IPS-NIHi7 (cell line): ENCODE results near the gene DCP2.

Experiments
- DNase-seq: peaks from one replicate; pipeline ENCODE4 v3.0.0; 2012; ENCODE audit warnings: mixed read lengths; ENCODE audit errors: extremely low spot score

Gene DCP2

DNA sequence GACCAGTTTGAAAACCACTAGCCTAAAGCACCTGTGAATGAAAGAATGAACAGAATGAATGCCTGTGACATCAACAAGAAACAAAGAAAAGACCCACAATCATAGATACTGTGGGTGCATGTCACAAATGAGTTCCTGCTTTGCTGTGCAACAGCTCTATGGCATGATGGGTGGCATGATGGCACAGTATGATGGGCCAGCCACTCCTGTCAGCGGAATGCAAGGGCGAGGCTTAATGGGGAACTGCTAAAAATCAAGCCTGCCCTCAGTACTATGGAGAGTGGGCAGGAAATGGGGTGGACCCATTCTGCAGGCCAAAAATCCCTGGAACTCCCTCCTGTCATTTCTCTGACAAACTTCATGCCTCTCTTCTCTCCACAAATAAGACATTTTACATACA is 89.0 kb downstream of the DCP2 start:
- no peak for DNase-seq

DNA sequence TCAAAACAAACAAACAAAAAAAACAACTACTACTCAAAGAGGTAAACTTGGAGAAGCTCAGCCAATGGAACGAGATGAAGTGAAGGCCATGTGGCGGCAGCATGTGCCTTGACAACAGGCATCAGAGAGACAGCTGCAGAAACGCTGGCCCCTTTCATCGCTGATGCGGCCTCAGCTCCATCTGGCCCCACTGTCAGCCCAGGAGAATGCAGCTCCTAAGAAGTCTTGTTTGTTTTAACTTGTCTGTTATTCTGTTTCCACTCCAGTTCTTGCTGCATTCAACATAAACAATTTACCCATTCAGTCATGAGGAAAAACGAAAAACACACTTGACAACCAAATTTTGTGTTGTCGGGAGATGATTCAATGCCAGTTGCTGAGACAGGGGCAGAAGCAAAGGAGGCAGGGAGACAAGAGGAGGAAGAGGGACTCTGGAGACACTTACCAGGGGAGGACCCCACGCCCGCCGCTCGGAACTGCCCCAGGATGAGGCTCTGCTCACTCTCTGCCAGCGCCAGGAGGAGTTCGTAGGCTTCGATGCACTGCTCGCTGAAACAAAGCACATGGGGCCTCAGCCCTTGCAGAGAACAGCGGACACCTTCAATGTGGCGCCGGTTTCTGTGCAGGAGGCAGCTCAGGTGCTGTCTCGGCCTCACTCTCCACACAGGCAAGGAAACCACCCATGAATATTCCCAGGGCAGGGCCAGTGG is 91.2 kb downstream of the DCP2 start:
- DNase-seq: no peak

DNA sequence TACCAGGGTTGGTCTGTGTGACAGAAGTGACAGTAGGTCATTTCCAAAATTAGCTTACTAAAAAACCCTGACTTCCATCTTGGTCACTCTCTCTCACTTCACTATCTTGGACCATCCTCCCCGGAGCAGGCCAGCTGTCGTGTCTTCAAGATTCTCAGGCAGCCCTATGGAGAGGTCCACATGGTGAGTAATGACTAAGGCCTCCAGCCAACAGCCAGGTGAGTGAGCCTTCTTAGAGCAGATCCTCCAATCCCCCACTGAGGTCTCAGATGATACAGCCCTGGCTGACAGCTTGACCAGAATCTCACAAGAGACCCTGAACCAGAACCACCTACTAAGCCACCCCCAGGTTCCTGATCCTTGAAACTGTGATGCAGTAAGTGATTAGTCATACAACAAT is 92.0 kb downstream of the DCP2 start:
- DNase-seq: no peak
